H1 (cell line): Measurements from ENCODE around the gene UBE2E3. TPM values are rescaled to one million over a fixed set of nuclear protein-coding genes. Genes with fewer than 3 reads are reported as not detected.

Source experiments
- CTCF ChIA-PET: fragments of 300-600 bp; sonication (Branson Sonifier 250); formaldehyde crosslinking; loops from one replicate; lab custom pipeline; 2021; ENCODE audit not compliant: partially characterized antibody; lab: Charles Lee
- POLR2A ChIA-PET: fragments of 300-600 bp; sonication (Branson Sonifier 250); formaldehyde crosslinking; loops from one replicate; lab custom pipeline; 2021; ENCODE audit warnings: inconsistent platforms; ENCODE audit not compliant: partially characterized antibody; lab: Charles Lee
- DNase-seq, 2 experiments: peaks; one replicate each; pipeline versions ENCODE4 v3.0.0 to v3.0.0-alpha.2; 2010 to 2022; ENCODE audit warnings: low spot score in 2 of 2, low read depth in 1 of 2, mixed read lengths in 1 of 2
- FAIRE-seq: peaks from 2 replicates; lab custom pipeline; 2011; peaks lifted over from hg19 to GRCh38; lab: Jason Lieb, UNC
- H2AFZ ChIP-seq: 2 replicates; pipeline ENCODE4 v1.8.1; 2012; ENCODE audit warnings: low read length, inconsistent platforms
- H2AK5ac ChIP-seq: 2 replicates; pipeline ENCODE4 v1.6.1; 2013; ENCODE audit warnings: low read depth, low read length
- H2BK120ac ChIP-seq: replicated peaks from 2 replicates; pipeline ENCODE3; 2013; ENCODE audit warnings: low read depth, low read length, inconsistent platforms
- H2BK12ac ChIP-seq: 2 replicates; pipeline ENCODE4 v1.6.1; 2013; ENCODE audit warnings: low read depth, low read length
- H2BK15ac ChIP-seq: 2 replicates; pipeline ENCODE4 v1.6.1; 2013; ENCODE audit warnings: low read length
- H2BK20ac ChIP-seq: 2 replicates; pipeline ENCODE4 v1.6.1; 2013; ENCODE audit warnings: low read length
- H2BK5ac ChIP-seq: 2 replicates; pipeline ENCODE4 v1.6.1; 2013; ENCODE audit warnings: low read depth, low read length
- H3K14ac ChIP-seq: 2 replicates; pipeline ENCODE4 v1.6.1; 2013; ENCODE audit warnings: inconsistent platforms; ENCODE audit not compliant: insufficient read length
- H3K18ac ChIP-seq: 2 replicates; pipeline ENCODE4 v1.6.1; 2013; ENCODE audit warnings: low read length; ENCODE audit errors: extremely low read depth
- H3K23ac ChIP-seq: 2 replicates; pipeline ENCODE4 v1.6.1; 2013; ENCODE audit warnings: inconsistent platforms; ENCODE audit not compliant: insufficient read length
- H3K23me2 ChIP-seq: 2 replicates; pipeline ENCODE4 v1.6.1; 2013; ENCODE audit warnings: low read depth, low read length
- H3K27ac ChIP-seq: 2 replicates; pipeline ENCODE4 v1.6.1; 2011; ENCODE audit warnings: low read depth, low read length, inconsistent platforms
- H3K27me3 ChIP-seq, 4 experiments: replicated peaks in 1 of 4; 1 replicate in 1 of 4; 2 replicates in 3 of 4; pipeline versions ENCODE4 v1.6.1 to v1.8.1; 2011 to 2013; ENCODE audit warnings: low read length in 3 of 4, mild to moderate bottlenecking in 3 of 4, inconsistent platforms in 2 of 4, mixed read lengths in 2 of 4, moderate library complexity in 1 of 4; ENCODE audit not compliant: control insufficient read depth in 3 of 4, insufficient read depth in 3 of 4; ENCODE audit errors: extremely low read depth in 1 of 4
- H3K36me3 ChIP-seq, 4 experiments: 2 replicates each; pipeline versions ENCODE4 v1.6.1 to v1.8.1; 2011 to 2013; ENCODE audit warnings: mild to moderate bottlenecking in 4 of 4, low read length in 3 of 4, moderate library complexity in 2 of 4, control low read depth in 1 of 4, inconsistent platforms in 1 of 4; ENCODE audit not compliant: insufficient read depth in 4 of 4, control insufficient read depth in 2 of 4
- H3K4ac ChIP-seq: replicated peaks from 2 replicates; pipeline ENCODE3; 2013; ENCODE audit warnings: low read length, low read depth, mixed read lengths, inconsistent platforms; ENCODE audit not compliant: insufficient read length
- H3K4me1 ChIP-seq, 4 experiments: replicated peaks in 1 of 4; 1 replicate in 1 of 4; 2 replicates in 3 of 4; pipeline versions ENCODE4 v1.6.1 to v1.8.1; 2011 to 2013; ENCODE audit warnings: low read length in 3 of 4, inconsistent platforms in 2 of 4, mixed read lengths in 1 of 4; ENCODE audit not compliant: insufficient read depth in 4 of 4, control insufficient read depth in 3 of 4
- H3K4me2 ChIP-seq, 2 experiments: 2 replicates each; pipeline versions ENCODE4 v1.6.1 to v1.8.1; 2011 to 2013; ENCODE audit warnings: low read depth in 2 of 2, low read length in 2 of 2, control low read depth in 1 of 2, inconsistent platforms in 1 of 2, mild to moderate bottlenecking in 1 of 2; ENCODE audit not compliant: insufficient read depth in 1 of 2
- H3K4me3 ChIP-seq, 4 experiments: fragments of 200-600, 300-600 bp in 1 of 4; sonication (generic), shearing (Covaris generic), sonication (Bioruptor Twin) in 1 of 4; 2 replicates each; pipeline versions ENCODE4 v1.5.1 to v1.8.1; 2011 to 2016; ENCODE audit warnings: low read length in 4 of 4, low read depth in 3 of 4, control low read depth in 2 of 4, inconsistent platforms in 2 of 4, mild to moderate bottlenecking in 2 of 4, mixed read lengths in 1 of 4, moderate library complexity in 1 of 4; ENCODE audit not compliant: insufficient read depth in 2 of 4; ENCODE audit errors: extremely low read depth in 1 of 4
- H3K56ac ChIP-seq: replicated peaks from 2 replicates; pipeline ENCODE3; 2013; ENCODE audit warnings: low read depth, mild to moderate bottlenecking, mixed read lengths, low read length, inconsistent platforms; ENCODE audit not compliant: insufficient read length
- H3K79me1 ChIP-seq: 2 replicates; pipeline ENCODE4 v1.6.1; 2013; ENCODE audit warnings: low read depth, low read length, control low read depth
- H3K79me2 ChIP-seq, 2 experiments: 2 replicates each; pipeline versions ENCODE4 v1.6.1 to v1.8.1; 2012 to 2013; ENCODE audit warnings: low read length in 2 of 2, mild to moderate bottlenecking in 2 of 2, inconsistent platforms in 1 of 2; ENCODE audit not compliant: insufficient read depth in 2 of 2, control insufficient read depth in 1 of 2
- H3K9ac ChIP-seq, 4 experiments: replicated peaks in 1 of 4; 1 replicate in 1 of 4; 2 replicates in 3 of 4; pipeline versions ENCODE4 v1.6.1 to v1.8.1; 2011 to 2013; ENCODE audit warnings: low read depth in 3 of 4, low read length in 3 of 4, control low read depth in 2 of 4, mild to moderate bottlenecking in 2 of 4, moderate library complexity in 2 of 4, inconsistent platforms in 1 of 4; ENCODE audit errors: extremely low read depth in 1 of 4
- H3K9me3 ChIP-seq, 2 experiments: 2 replicates each; pipeline versions ENCODE4 v1.6.1 to v1.8.1; 2012 to 2013; ENCODE audit warnings: mild to moderate bottlenecking in 2 of 2, moderate library complexity in 2 of 2, control low read depth in 1 of 2, inconsistent platforms in 1 of 2, low read depth in 1 of 2, low read length in 1 of 2, mixed read lengths in 1 of 2; ENCODE audit not compliant: insufficient read depth in 2 of 2
- H4K20me1 ChIP-seq, 2 experiments: replicated peaks in 1 of 2; 2 replicates each; pipeline versions ENCODE3 to v1.8.1; 2011 to 2013; ENCODE audit warnings: inconsistent platforms in 2 of 2, low read length in 2 of 2, mild to moderate bottlenecking in 1 of 2; ENCODE audit not compliant: insufficient read depth in 2 of 2, control insufficient read depth in 1 of 2
- H4K5ac ChIP-seq: 2 replicates; pipeline ENCODE4 v1.6.1; 2013; ENCODE audit warnings: low read length, low read depth, mixed read lengths, inconsistent platforms; ENCODE audit not compliant: insufficient read length
- H4K8ac ChIP-seq: 2 replicates; pipeline ENCODE4 v1.8.0; 2013; ENCODE audit warnings: mild to moderate bottlenecking, moderate library complexity, low read length, inconsistent platforms; ENCODE audit not compliant: insufficient read depth; ENCODE audit errors: extremely low read depth
- H4K91ac ChIP-seq: replicated peaks from 2 replicates; pipeline ENCODE3; 2013; ENCODE audit warnings: low read length, mixed read lengths, inconsistent platforms; ENCODE audit not compliant: insufficient read length
- ATF3 ChIP-seq: IDR thresholded peaks from 2 replicates; pipeline ENCODE4 v1.6.1; 2011; ENCODE audit warnings: low read depth, mild to moderate bottlenecking, low read length; ENCODE audit not compliant: insufficient read depth
- BCL11A ChIP-seq, 2 experiments: IDR thresholded peaks; one replicate each; pipeline ENCODE4 v1.6.1; 2011; ENCODE audit warnings: low read depth in 2 of 2, low read length in 2 of 2, mild to moderate bottlenecking in 2 of 2
- CBX5 ChIP-seq: fragments of 300-800, 300-1000 bp; sonication (generic); IDR thresholded peaks from 2 replicates; pipeline ENCODE4 v1.7.1; 2016; ENCODE audit warnings: antibody characterized with exemption, low read length, low read depth
- CHD1 ChIP-seq: IDR thresholded peaks from 2 replicates; pipeline ENCODE4 v1.6.1; 2012; ENCODE audit warnings: low read depth, low read length, improper control_type of control experiment
- CHD2 ChIP-seq: IDR thresholded peaks from 2 replicates; pipeline ENCODE4 v1.6.1; 2012; ENCODE audit warnings: low read length, improper control_type of control experiment
- E2F6 ChIP-seq: IDR thresholded peaks from 2 replicates; pipeline ENCODE4 v1.6.1; 2012; ENCODE audit warnings: inconsistent platforms
- FOSL1 ChIP-seq: IDR thresholded peaks from 2 replicates; pipeline ENCODE4 v1.6.1; 2011; ENCODE audit warnings: mild to moderate bottlenecking, low read depth, low read length, moderate library complexity; ENCODE audit not compliant: insufficient read depth
- JUND ChIP-seq: IDR thresholded peaks from 2 replicates; pipeline ENCODE4 v1.6.1; 2011; ENCODE audit warnings: mild to moderate bottlenecking, improper control_type of control experiment, low read length
- NRF1 ChIP-seq: IDR thresholded peaks from 2 replicates; pipeline ENCODE4 v1.6.1; 2011; ENCODE audit warnings: mild to moderate bottlenecking, low read depth, low read length, improper control_type of control experiment
- POU5F1 ChIP-seq: IDR thresholded peaks from 2 replicates; pipeline ENCODE4 v1.6.1; 2011; ENCODE audit warnings: low read depth, mild to moderate bottlenecking, low read length, moderate library complexity
- RBBP5 ChIP-seq: IDR thresholded peaks from 2 replicates; pipeline ENCODE4 v1.7.1; 2012; ENCODE audit warnings: low read depth, mild to moderate bottlenecking, inconsistent platforms, low read length, moderate library complexity, borderline replicate concordance
- SUZ12 ChIP-seq: fragments of 200-600 bp; sonication (generic); IDR thresholded peaks from 2 replicates; pipeline ENCODE4 v1.6.1; 2012; ENCODE audit warnings: mild to moderate bottlenecking, inconsistent platforms, low read length, moderate library complexity, mixed read lengths
- TAF1 ChIP-seq: IDR thresholded peaks from 2 replicates; pipeline ENCODE4 v1.6.1; 2011; ENCODE audit warnings: mild to moderate bottlenecking, low read depth, low read length
- TBP ChIP-seq: IDR thresholded peaks from 2 replicates; pipeline ENCODE4 v1.6.1; 2011; ENCODE audit warnings: low read depth, low read length, improper control_type of control experiment
- TEAD4 ChIP-seq: IDR thresholded peaks from 2 replicates; pipeline ENCODE4 v1.6.1; 2012; ENCODE audit warnings: low read depth, low read length, inconsistent platforms, mixed read lengths
- polyA plus RNA-seq, 7 experiments: library from polyadenylated mRNA; depleted of rRNA in 3 of 7; stranded (reverse) in 5 of 7; unstranded in 2 of 7; fragments of >200 nt in 5 of 7; fragments of 200-250 nt in 2 of 7; gene quantifications; 1 replicate in 5 of 7; 2 replicates in 1 of 7; 4 replicates in 1 of 7; pipeline versions ENCODE4 v1.2.1 to v1.2.3, GENCODE V29; 2011 to 2013; ENCODE audit warnings: missing spikeins in 2 of 7, mixed read lengths in 2 of 7
- total RNA-seq: library from RNA; stranded (reverse); fragmentation: NEBNext Ultra II Directional; extraction: Animal tissue kit (Norgen Biotek cat#: 25700); gene quantifications from 2 replicates; pipeline ENCODE4 v1.2.1, GENCODE V29; 2021

Gene UBE2E3
- total and polyA plus RNA-seq, 2 of the 8 experiments (the other 6 are each of a cell fraction or from before 2014, with no cell fraction given) = 106 to 132 TPM

DNA sequence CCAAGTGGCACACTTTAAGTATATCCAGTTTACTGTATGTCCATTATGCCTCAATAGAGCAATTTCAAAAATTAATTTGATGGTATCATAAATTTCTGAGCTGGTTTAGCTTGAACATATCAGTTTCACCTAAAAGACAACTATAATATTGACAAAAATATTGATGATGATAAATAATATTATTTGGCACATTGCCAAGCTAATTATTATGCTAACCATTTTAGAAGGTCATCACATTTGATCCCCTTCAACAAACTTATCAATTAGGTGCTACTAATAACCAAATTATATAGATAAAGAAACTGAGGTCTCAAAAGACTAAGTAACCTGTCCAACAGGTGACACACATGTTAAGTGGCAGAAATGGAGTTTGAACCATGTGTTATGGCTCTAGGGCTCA, 26.9 kb upstream of the UBE2E3 start:
- H3K4me2 ChIP-seq = no peak overlapping the region
- H3K4me1 ChIP-seq = no peaks in the 10 kb centered on the region
- no peak overlapping the region for H3K23ac ChIP-seq
- no peak overlapping the region for H2BK20ac ChIP-seq
- no peak overlapping the region for H3K56ac ChIP-seq
- ChIA-PET CTCF (interaction anchor here (2.7 kb wide), 1 partner anchor 27 kb away, joined by 8 read pairs; the partner anchor contains the start of gene UBE2E3), POLR2A (interaction anchor here (1.2 kb wide), 1 partner anchor 27 kb away, joined by 3 read pairs; the partner anchor contains the start of gene UBE2E3)
- no peak overlapping the region for H3K9ac ChIP-seq
- H2AK5ac ChIP-seq = no peak overlapping the region
- no peak overlapping the region for H2BK15ac ChIP-seq
- no peak overlapping the region for H3K4ac ChIP-seq
- H2BK12ac ChIP-seq = no peak overlapping the region
- H3K23me2 ChIP-seq = no peaks in the 10 kb centered on the region
- H4K5ac ChIP-seq = no peak overlapping the region
- no peaks in the 10 kb centered on the region for H3K79me1 ChIP-seq
- H4K8ac ChIP-seq = no peak overlapping the region
- H3K4me3 ChIP-seq = no peak overlapping the region
- H4K20me1 ChIP-seq = no peaks in the 10 kb centered on the region
- H3K79me2 ChIP-seq = no peaks in the 10 kb centered on the region
- H3K36me3 ChIP-seq = no peaks in the 10 kb centered on the region
- H3K18ac ChIP-seq = no peak overlapping the region
- H3K27ac ChIP-seq = no peak overlapping the region
- H2BK5ac ChIP-seq = no peak overlapping the region
- no peak for DNase-seq
- H3K9me3 ChIP-seq = no peaks in the 10 kb centered on the region
- no peak overlapping the region for H2BK120ac ChIP-seq
- no peak overlapping the region for H3K14ac ChIP-seq
- H3K27me3 ChIP-seq = no peaks in the 10 kb centered on the region
- FAIRE-seq = no peak
- H2AFZ ChIP-seq = no peak overlapping the region
- no peak overlapping the region for H4K91ac ChIP-seq
- no peak for TF ChIP-seq RBBP5
- no peak for TF ChIP-seq CHD1
- no peak for TF ChIP-seq SUZ12
- TF ChIP-seq TEAD4 = no peak
- TF ChIP-seq BCL11A (IDR thresholded peaks at IDR 0.05; ENCODE audit: low read depth in 2 of 2, low read length in 2 of 2) = no peak
- TF ChIP-seq CBX5 = no peak
- no peak for TF ChIP-seq TBP
- no peak for TF ChIP-seq ATF3
- TF ChIP-seq POU5F1 = no peak
- no peak for TF ChIP-seq CHD2
- TF ChIP-seq E2F6 = no peak
- no peak for TF ChIP-seq NRF1
- no peak for TF ChIP-seq TAF1
- TF ChIP-seq JUND = no peak
- TF ChIP-seq FOSL1 = no peak
